HEK293T (cell line): ENCODE data around the gene AIRE.
A peak's percentile ranks its signal among the peaks of the same experiment; 100 is the strongest.

Experiments used
- CTCF ChIA-PET: fragments of 350-600 bp; formaldehyde crosslinking; extraction: SDS; loops from one replicate; lab custom pipeline; 2021; ENCODE audit warnings: antibody characterized with exemption, inconsistent platforms; lab: Yijun Ruan, JAX
- POLR2A ChIA-PET: fragments of 350-600 bp; formaldehyde crosslinking; extraction: SDS; loops from one replicate; lab custom pipeline; 2020; ENCODE audit warnings: antibody characterized with exemption, inconsistent platforms; lab: Yijun Ruan, JAX
- DNase-seq: peaks from one replicate; pipeline ENCODE4 v3.0.0; 2012; ENCODE audit warnings: mixed read lengths; ENCODE audit errors: extremely low spot score
- ARNT ChIP-seq: fragments of 450-650 bp; IDR thresholded peaks from 2 replicates; pipeline ENCODE4 v1.6.1; 2017; ENCODE audit warnings: mild to moderate bottlenecking
- BHLHE40 ChIP-seq: fragments of 450-650 bp; IDR thresholded peaks from 2 replicates; pipeline ENCODE4 v1.6.1; 2016; ENCODE audit warnings: mild to moderate bottlenecking, moderate library complexity, borderline replicate concordance
- CTBP1 ChIP-seq: fragments of 450-650 bp; IDR thresholded peaks from 2 replicates; pipeline ENCODE4 v1.6.1; 2016; ENCODE audit warnings: borderline replicate concordance
- ELF4 ChIP-seq: fragments of 450-650 bp; IDR thresholded peaks from 2 replicates; pipeline ENCODE4 v1.6.1; 2017; ENCODE audit warnings: antibody characterized with exemption
- FOXA1 ChIP-seq: fragments of 450-650 bp; IDR thresholded peaks from 2 replicates; pipeline ENCODE4 v1.6.1; 2016; ENCODE audit warnings: mild to moderate bottlenecking
- FOXK2 ChIP-seq: fragments of 450-650 bp; IDR thresholded peaks from 2 replicates; pipeline ENCODE4 v1.6.1; 2016; ENCODE audit warnings: mild to moderate bottlenecking
- FOXM1 ChIP-seq: fragments of 450-650 bp; IDR thresholded peaks from 2 replicates; pipeline ENCODE4 v1.6.1; 2017; ENCODE audit warnings: mild to moderate bottlenecking, borderline replicate concordance
- HDGF ChIP-seq: fragments of 450-650 bp; IDR thresholded peaks from 2 replicates; pipeline ENCODE4 v1.6.1; 2017; ENCODE audit warnings: antibody characterized with exemption, borderline replicate concordance
- L3MBTL2 ChIP-seq: fragments of 450-650 bp; conservative IDR thresholded peaks from 2 replicates; pipeline ENCODE4 v1.6.1; 2016; ENCODE audit warnings: mild to moderate bottlenecking
- LEF1 ChIP-seq: fragments of 450-650 bp; IDR thresholded peaks from 2 replicates; pipeline ENCODE4 v1.6.1; 2017; ENCODE audit warnings: mild to moderate bottlenecking, borderline replicate concordance
- NFRKB ChIP-seq: fragments of 450-650 bp; IDR thresholded peaks from 2 replicates; pipeline ENCODE4 v1.6.1; 2016; ENCODE audit warnings: mild to moderate bottlenecking, moderate library complexity
- SP1 ChIP-seq: fragments of 450-650 bp; IDR thresholded peaks from 2 replicates; pipeline ENCODE4 v1.6.1; 2017
- SUZ12 ChIP-seq: fragments of 450-650 bp; IDR thresholded peaks from 2 replicates; pipeline ENCODE4 v1.6.1; 2016; ENCODE audit warnings: mild to moderate bottlenecking
- TARDBP ChIP-seq: fragments of 450-650 bp; IDR thresholded peaks from 2 replicates; pipeline ENCODE4 v1.6.1; 2016
- ZNF384 ChIP-seq: fragments of 450-650 bp; IDR thresholded peaks from 2 replicates; pipeline ENCODE4 v1.6.1; 2016
- TF ChIP-seq, protein P1 (sequence below): fragments of 450-650 bp; IDR thresholded peaks from 2 replicates; pipeline ENCODE4 v1.6.1; 2016

Gene AIRE

DNA sequence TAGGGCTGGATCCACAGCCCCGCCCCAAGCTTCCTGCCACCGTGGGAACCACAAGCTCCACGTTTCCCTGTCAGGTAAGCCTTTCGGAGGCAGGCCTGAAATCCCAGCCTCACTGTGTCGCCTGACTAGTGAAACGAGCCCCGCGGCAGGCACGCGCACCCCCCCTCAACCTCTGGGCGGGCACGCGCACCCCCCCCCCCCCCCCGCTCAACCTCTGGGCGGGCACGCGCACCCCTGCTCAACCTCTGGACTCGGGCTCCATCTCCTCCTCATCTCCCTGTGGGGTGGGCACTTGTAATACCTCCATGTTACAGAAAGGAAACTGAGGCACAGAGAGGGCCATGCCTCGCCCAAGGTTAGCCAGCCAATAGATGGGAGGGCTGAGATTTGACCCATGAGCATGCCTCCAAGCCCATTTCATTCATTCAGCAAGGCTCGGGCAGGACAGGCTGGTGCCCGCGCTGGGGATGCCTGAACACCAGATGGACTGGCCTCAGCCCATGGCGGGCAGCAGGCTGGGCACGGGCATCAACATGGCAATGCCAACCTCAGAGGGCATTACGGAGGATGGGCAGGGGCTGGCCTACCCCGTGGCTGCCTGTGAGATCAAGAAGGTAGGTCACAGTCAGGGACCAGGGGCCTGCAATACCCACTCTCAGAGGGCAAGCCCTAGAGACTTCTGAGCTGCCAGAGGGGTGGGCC lies 48.8 kb downstream of the AIRE start:
- DNase-seq: no peak
- CTCF ChIA-PET: no interaction called here
- TF ChIP-seq ARNT: no peak
- no peak for TF ChIP-seq SUZ12
- no peak for TF ChIP-seq FOXK2
- TF ChIP-seq ELF4: no peak
- TF ChIP-seq CTBP1: no peak
- TF ChIP-seq FOXA1: no peak
- TF ChIP-seq, protein P1, sequence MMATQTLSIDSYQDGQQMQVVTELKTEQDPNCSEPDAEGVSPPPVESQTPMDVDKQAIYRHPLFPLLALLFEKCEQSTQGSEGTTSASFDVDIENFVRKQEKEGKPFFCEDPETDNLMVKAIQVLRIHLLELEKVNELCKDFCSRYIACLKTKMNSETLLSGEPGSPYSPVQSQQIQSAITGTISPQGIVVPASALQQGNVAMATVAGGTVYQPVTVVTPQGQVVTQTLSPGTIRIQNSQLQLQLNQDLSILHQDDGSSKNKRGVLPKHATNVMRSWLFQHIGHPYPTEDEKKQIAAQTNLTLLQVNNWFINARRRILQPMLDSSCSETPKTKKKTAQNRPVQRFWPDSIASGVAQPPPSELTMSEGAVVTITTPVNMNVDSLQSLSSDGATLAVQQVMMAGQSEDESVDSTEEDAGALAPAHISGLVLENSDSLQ: no peak
- TF ChIP-seq FOXM1: no peak
- no peak for TF ChIP-seq BHLHE40
- TF ChIP-seq TARDBP: no peak
- TF ChIP-seq L3MBTL2: no peak
- TF ChIP-seq ZNF384: no peak
- TF ChIP-seq SP1: no peak
- no peak for TF ChIP-seq NFRKB
- no peak for TF ChIP-seq LEF1
- no peak for TF ChIP-seq HDGF
- POLR2A ChIA-PET: no interaction called here

DNA sequence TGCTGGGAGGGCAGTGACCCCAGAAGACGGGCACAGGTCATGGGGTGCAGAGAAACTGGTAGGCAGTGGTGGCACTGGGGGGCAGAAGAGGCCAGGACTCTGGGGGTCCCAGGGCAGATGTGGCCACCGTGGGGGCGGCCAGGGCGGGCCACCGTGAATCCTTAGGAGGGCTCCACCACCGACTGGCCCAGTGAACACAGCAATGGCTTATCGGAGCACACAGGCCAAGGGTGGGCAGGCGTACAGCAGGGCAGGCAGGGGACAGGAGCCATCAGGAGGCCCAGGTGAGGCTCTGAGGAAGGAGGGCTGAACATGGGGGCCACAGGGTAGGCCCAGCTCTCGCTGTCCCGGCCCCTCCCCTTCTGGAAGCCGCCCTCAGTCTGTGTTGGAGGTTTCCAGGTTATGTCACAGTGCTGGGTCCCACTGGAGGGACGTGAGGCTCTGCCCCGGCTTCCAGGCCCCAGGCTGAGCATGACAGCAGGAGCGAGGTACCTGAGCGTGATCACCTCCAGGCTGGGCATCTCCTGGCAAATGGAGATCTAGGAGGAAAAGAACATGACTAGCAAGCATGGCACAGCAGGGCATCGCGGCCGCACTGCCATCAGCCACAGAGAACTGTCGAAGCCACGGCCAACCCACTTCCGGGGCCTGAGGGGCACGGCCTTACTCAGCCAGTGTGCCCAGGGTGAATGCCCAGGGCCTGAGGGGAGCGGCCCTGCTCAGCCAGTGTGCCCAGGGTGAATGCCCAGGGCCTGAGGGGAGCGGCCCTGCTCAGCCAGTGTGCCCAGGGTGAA lies 49.8 kb downstream of the AIRE start:
- ChIA-PET CTCF (no interaction called here), POLR2A (no interaction called here)
- DNase-seq: no peak
- TF ChIP-seq CTBP1 (no peak), BHLHE40 (no peak), NFRKB (no peak), FOXA1 (no peak), ZNF384 (no peak), ARNT (no peak), L3MBTL2 (no peak), SUZ12 (no peak), FOXK2 (no peak), SP1 (no peak), FOXM1 (no peak), HDGF (no peak), ELF4 (no peak), TARDBP (no peak), LEF1 (no peak)
- TF ChIP-seq, protein P1: no peak

DNA sequence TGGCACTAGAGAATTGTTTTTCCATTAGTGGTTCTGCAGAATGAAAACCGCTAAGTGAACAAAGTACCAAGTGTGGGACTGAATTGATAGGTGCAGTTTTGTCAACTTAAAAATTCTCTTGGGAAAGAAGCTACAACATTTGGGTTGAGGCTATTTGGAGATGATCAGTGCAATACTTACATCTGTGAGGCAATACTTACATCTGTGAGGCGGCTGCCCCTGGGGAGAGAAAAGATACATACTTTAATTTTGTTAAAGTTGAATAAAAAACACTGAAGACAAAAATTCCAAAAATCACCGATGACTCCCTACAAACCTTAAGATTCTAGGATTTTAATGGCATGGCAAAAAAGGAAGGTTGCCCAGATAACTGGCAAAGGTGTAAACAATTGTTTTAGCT lies 51.8 kb downstream of the AIRE start:
- ChIA-PET POLR2A (no interaction called here), CTCF (no interaction called here)
- DNase-seq: no peak
- TF ChIP-seq SP1 (no peak), SUZ12 (no peak), BHLHE40 (no peak), ARNT (no peak), FOXA1 (no peak), TARDBP (no peak), FOXM1 (no peak), HDGF (no peak), FOXK2 (no peak)

DNA sequence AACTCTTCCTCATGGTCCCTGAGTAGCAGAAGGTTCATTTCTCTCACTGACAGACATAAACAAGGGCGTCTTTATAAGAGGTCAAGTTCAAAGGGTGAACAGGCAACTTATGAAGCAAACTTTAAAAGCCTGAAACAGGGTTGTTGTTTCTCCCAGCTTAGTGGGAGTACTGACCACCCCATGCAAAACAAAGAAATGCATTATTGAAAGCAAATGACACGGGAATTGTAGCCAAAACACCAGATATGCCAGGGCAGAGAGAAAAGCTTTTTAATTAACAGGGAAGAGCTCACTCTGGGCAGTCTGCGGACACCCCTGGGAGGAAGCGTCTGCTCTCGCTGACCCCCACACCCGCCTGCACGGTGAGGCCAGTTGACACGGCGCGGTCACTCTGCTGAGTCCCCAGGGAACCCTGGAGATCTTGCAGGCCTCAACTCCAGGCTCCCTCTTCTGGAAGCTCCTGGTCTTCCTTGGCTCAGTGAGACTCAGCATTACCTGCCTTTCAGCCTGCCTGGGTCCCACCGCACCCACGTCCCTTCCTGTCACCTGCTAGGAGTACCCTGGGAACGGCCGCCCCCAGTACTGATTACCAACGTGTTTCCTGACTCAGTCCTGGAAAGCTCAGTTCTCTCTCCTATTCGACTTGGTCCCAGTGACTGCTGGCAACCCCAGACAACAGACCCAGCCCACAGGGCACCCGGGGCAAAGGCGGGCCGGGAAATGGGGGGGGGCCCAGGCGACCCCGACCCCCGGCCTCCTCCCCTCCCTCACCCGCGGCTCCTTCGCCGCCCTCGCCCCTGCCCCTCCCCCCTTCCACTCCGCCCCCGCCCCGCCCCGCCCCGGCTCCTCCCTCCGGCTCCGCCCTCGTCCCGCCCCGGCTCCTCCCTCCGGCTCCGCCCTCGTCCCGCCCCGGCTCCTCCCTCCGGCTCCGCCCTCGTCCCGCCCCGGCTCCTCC lies 52.5 kb downstream of the AIRE start:
- TF ChIP-seq ZNF384: no peak
- TF ChIP-seq FOXM1: no peak
- TF ChIP-seq FOXK2: no peak
- no peak for TF ChIP-seq SP1
- TF ChIP-seq BHLHE40: no peak
- no peak for TF ChIP-seq ELF4
- TF ChIP-seq HDGF: no peak; the same call in 1 of the 2 replicates
- TF ChIP-seq, protein P1: no peak
- no peak for TF ChIP-seq NFRKB
- no peak for TF ChIP-seq LEF1
- no peak for TF ChIP-seq SUZ12
- TF ChIP-seq TARDBP: no peak
- TF ChIP-seq FOXA1: no peak
- DNase-seq: peak; percentile 66
- ChIA-PET CTCF (interaction anchor here (1.2 kb wide), 1 partner anchor 118 kb away, joined by 3 read pairs; no protein-coding TSS in a partner anchor), POLR2A (interaction anchor here (0.6 to 1.3 kb wide), 8 partner anchors 16 to 463 kb away, joined by 3 to 6 read pairs (median 3); partner anchors contain the start of genes LRRC3, PFKL, TRPM2 and UBE2G2)
